ENCODE results near the gene KCNAB1.

DNA sequence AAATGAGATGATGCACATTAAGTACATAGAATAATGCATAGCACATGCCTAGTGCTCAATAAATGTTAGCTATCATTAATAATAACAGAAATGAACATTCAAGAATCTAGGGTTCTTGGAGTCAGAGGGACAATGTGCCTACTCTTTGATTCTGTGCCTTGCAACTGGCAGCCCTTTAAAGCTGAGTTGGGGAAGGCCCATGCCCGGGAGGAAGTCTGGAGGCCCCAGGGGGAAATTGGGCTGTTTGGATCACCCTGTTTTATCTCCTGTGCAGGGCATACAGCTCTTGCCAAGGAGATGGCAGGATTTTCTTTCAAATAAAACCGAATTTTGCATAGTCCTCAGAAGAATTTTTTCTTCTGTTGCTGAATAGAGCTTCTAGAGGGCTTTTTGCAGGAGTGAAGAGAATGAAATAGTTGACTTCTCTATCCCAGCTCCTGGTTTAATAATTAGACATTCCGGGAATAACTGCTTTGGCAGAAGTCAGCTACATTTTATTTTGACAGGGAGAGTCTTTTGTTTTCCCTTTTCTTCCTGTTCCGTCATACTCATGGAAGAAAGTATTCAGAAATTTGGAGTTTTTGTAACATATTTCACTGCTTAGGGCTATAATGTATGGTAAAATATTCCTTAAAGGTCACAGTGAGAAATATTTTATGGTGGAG is 18.0 kb upstream of the KCNAB1 start:
- TF ChIP-seq EZH2 (IDR thresholded peaks at IDR 0.05; ENCODE audit: borderline replicate concordance, insufficient read depth, low read depth, low read length, poor library complexity, severe bottlenecking), result no peak
- TF ChIP-seq, protein P1, sequence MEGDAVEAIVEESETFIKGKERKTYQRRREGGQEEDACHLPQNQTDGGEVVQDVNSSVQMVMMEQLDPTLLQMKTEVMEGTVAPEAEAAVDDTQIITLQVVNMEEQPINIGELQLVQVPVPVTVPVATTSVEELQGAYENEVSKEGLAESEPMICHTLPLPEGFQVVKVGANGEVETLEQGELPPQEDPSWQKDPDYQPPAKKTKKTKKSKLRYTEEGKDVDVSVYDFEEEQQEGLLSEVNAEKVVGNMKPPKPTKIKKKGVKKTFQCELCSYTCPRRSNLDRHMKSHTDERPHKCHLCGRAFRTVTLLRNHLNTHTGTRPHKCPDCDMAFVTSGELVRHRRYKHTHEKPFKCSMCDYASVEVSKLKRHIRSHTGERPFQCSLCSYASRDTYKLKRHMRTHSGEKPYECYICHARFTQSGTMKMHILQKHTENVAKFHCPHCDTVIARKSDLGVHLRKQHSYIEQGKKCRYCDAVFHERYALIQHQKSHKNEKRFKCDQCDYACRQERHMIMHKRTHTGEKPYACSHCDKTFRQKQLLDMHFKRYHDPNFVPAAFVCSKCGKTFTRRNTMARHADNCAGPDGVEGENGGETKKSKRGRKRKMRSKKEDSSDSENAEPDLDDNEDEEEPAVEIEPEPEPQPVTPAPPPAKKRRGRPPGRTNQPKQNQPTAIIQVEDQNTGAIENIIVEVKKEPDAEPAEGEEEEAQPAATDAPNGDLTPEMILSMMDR (IDR thresholded peaks at IDR 0.05), result no peak

All from B cell (primary cell).